Karpas-422 (cell line): Measurements from ENCODE around the gene BAIAP2L1. TPM values are rescaled to one million over a fixed set of nuclear protein-coding genes. Genes with fewer than 3 reads are reported as not detected.
"Not testable (repeated sequence)": the region's sequence is repeated elsewhere in the genome, so short reads cannot be mapped to it uniquely, and the experiment has no call there.

Source experiments
- DNase-seq: peaks from one replicate; pipeline ENCODE4 v3.0.0-alpha.2; 2015
- H2AFZ ChIP-seq: fragments of 200-600 bp; sonication (generic); 2 replicates; pipeline ENCODE4 v1.6.1; 2014; ENCODE audit warnings: antibody characterized with exemption, low read length, mixed read lengths
- H3K27ac ChIP-seq: fragments of 200-600 bp; sonication (generic); 2 replicates; pipeline ENCODE4 v1.5.1; 2014; ENCODE audit warnings: mild to moderate bottlenecking, low read length, moderate library complexity
- H3K27me3 ChIP-seq: fragments of 200-600 bp; sonication (generic); 2 replicates; pipeline ENCODE4 v1.6.1; 2014; ENCODE audit warnings: low read length, mixed read lengths
- H3K36me3 ChIP-seq: fragments of 200-600 bp; sonication (generic); 2 replicates; pipeline ENCODE4 v1.6.1; 2014; ENCODE audit warnings: low read length, mixed read lengths; ENCODE audit not compliant: insufficient read depth
- H3K4me1 ChIP-seq: fragments of 200-600 bp; sonication (generic); 2 replicates; pipeline ENCODE4 v1.6.1; 2014; ENCODE audit warnings: mild to moderate bottlenecking, low read length, mixed read lengths
- H3K4me2 ChIP-seq: fragments of 200-600 bp; sonication (generic); 2 replicates; pipeline ENCODE4 v1.6.1; 2014; ENCODE audit warnings: low read length, low read depth, mild to moderate bottlenecking; ENCODE audit not compliant: poor library complexity, severe bottlenecking
- H3K4me3 ChIP-seq: fragments of 200-600 bp; sonication (generic); 2 replicates; pipeline ENCODE4 v1.5.1; 2014; ENCODE audit warnings: mild to moderate bottlenecking, antibody characterized with exemption, low read length, mixed read lengths
- H3K79me2 ChIP-seq: fragments of 200-600 bp; sonication (generic); 2 replicates; pipeline ENCODE4 v1.6.1; 2014; ENCODE audit warnings: mild to moderate bottlenecking, low read length, mixed read lengths
- H3K9ac ChIP-seq: fragments of 200-600 bp; sonication (generic); 2 replicates; pipeline ENCODE4 v1.6.0; 2014; ENCODE audit warnings: low read length
- H3K9me2 ChIP-seq: fragments of 200-600 bp; sonication (generic), shearing (Covaris generic); replicated peaks from 2 replicates; pipeline ENCODE4 v1.6.0; 2014; ENCODE audit warnings: mild to moderate bottlenecking, low read length, moderate library complexity; ENCODE audit not compliant: insufficient read depth
- H3K9me3 ChIP-seq: fragments of 300-700, 200-600 bp; sonication (generic); 2 replicates; pipeline ENCODE4 v1.6.1; 2014; ENCODE audit warnings: low read length, mixed read lengths
- H4K20me1 ChIP-seq: fragments of 200-600 bp; sonication (generic); 2 replicates; pipeline ENCODE4 v1.6.1; 2014; ENCODE audit warnings: mild to moderate bottlenecking, antibody characterized with exemption, low read length, low read depth; ENCODE audit not compliant: insufficient read depth
- total RNA-seq: library from RNA; depleted of rRNA; stranded (reverse); fragments of >200 nt; shearing (Covaris generic); gene quantifications from 2 replicates; pipeline ENCODE4 v1.2.3, GENCODE V29; 2014; ENCODE audit warnings: low replicate concordance

Gene BAIAP2L1
- total RNA-seq, 1 experiment from 2014 or later: not detected

DNA sequence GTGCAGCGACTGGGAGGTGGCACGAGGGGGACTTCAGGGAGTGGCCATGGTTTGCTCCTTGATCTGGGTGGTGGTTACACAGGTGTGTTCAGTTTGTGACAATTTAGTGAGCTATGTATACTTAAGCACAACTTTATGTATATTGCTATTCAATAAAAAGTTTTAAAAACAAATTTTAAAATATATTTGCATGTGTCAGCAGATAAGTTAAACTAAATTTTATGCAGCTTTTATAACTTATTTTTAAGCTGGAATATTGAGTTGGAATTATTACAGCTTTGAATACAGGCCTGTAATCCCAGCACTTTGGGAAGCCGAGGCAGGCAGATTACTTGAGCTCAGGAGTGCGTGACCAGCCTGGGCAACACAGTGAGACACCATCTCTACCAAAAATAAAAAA lies 5.4 kb downstream of the BAIAP2L1 start:
- Histone ChIP-seq H3K9me2 (no peaks in the 10 kb centered on the region), H3K36me3 (no peaks in the 10 kb centered on the region), H2AFZ (no peak overlapping the region), H3K27me3 (no peaks in the 10 kb centered on the region), H3K4me1 (peaks cover 15% of the 10 kb centered on the region), H3K79me2 (no peaks in the 10 kb centered on the region), H3K27ac (no peak overlapping the region), H3K4me3 (no peak overlapping the region), H3K9me3 (no peaks in the 10 kb centered on the region), H3K9ac (no peak overlapping the region), H4K20me1 (no peaks in the 10 kb centered on the region), H3K4me2 (no peak overlapping the region)
- no peak for DNase-seq

DNA sequence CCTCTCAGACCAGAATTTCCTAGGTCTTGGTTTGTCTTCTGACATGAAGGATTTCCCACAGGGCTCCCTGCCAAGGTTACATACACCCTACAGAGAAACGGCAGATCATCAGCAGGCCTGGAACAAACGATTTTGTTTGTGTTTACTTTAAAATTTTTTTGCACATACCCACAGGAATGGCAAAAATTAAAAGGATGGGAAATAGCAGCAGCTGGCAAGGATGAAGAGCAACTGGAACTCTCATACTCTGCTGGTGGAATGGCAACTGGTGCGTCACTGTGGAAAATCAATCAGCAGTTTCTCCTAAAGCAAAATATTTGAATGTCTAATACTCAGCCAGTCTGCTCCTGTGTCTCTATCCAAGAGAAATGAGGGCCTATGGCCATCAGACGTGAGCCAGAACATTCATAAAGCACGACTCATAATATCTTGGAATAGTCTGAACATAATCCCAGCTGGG lies 6.5 kb downstream of the BAIAP2L1 start:
- Histone ChIP-seq H3K9ac (no peak overlapping the region), H3K36me3 (no peaks in the 10 kb centered on the region), H3K79me2 (no peaks in the 10 kb centered on the region), H3K9me3 (no peaks in the 10 kb centered on the region), H2AFZ (no peak overlapping the region), H3K4me2 (no peak overlapping the region), H3K9me2 (no peaks in the 10 kb centered on the region), H3K4me1 (peaks cover 9% of the 10 kb centered on the region; the same call in 1 of the 2 replicates), H4K20me1 (no peaks in the 10 kb centered on the region), H3K27me3 (no peaks in the 10 kb centered on the region), H3K4me3 (no peak overlapping the region), H3K27ac (no peak overlapping the region)
- DNase-seq: no peak

DNA sequence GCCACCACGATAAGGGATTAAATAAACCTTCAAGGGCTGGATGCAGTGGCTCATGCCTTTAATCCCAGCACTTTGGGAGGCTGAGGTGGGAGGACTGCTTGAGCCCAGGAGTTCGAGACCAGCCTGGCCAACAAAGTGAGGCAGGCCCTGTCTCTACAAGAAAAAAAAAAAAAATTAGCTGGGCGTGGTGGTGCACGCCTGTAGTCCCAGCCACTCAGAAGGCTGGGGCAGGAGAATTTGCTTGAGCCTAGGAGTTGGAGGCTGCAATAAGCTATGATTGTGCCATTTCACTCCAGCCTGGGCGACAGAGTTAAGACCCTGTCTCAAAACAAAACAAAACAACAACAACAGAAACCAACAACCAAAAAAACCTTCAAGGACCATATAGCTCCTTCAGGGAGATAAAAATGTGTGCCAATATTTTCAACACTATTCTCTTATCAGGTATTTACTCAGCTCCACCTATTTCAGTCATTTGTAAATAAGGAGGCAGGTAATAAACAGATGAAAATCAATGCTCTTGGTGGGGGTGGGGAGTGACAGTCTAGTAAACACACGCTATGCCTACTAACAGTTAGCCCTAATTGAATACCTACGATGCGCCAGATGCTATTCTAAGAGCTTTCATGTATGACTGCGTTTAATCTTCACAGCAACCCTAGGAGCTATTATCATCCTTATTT lies 13.2 kb downstream of the BAIAP2L1 start:
- Histone ChIP-seq H3K9me2 (no peaks in the 10 kb centered on the region), H3K4me2 (no peak overlapping the region), H4K20me1 (no peaks in the 10 kb centered on the region), H3K27me3 (no peaks in the 10 kb centered on the region), H3K27ac (no peak overlapping the region), H3K4me1 (no peaks in the 10 kb centered on the region), H3K9me3 (no peaks in the 10 kb centered on the region), H3K9ac (no peak overlapping the region), H2AFZ (no peak overlapping the region), H3K79me2 (no peaks in the 10 kb centered on the region), H3K4me3 (no peak overlapping the region), H3K36me3 (no peaks in the 10 kb centered on the region)
- DNase-seq: no peak

DNA sequence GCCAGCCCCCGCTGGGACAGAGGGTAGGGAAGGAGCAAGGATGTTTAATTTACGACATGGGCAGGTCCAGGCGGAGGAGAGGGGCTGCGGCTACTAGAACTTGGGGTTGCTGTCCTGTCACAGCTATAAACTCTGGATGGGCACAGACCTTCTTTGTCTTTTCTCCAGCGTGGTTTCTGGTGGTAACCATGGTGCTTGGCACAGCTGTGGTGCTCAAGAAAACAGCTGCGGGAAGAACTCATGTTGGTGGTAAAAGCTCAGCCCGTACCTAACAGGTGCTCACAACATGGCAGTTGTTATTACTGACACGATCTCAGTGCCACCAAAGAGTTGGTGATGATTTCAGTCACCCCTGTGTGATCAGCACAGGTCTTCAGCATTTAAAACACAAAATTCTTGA lies 13.8 kb downstream of the BAIAP2L1 start:
- H2AFZ ChIP-seq: no peak overlapping the region
- no peak overlapping the region for H3K9ac ChIP-seq
- H3K27ac ChIP-seq: no peak overlapping the region
- DNase-seq: no peak
- H3K79me2 ChIP-seq: no peaks in the 10 kb centered on the region
- no peaks in the 10 kb centered on the region for H4K20me1 ChIP-seq
- H3K4me3 ChIP-seq: no peak overlapping the region
- H3K36me3 ChIP-seq: no peaks in the 10 kb centered on the region
- H3K9me3 ChIP-seq: no peaks in the 10 kb centered on the region
- no peaks in the 10 kb centered on the region for H3K9me2 ChIP-seq
- no peaks in the 10 kb centered on the region for H3K4me1 ChIP-seq
- H3K27me3 ChIP-seq: no peaks in the 10 kb centered on the region
- no peak overlapping the region for H3K4me2 ChIP-seq

DNA sequence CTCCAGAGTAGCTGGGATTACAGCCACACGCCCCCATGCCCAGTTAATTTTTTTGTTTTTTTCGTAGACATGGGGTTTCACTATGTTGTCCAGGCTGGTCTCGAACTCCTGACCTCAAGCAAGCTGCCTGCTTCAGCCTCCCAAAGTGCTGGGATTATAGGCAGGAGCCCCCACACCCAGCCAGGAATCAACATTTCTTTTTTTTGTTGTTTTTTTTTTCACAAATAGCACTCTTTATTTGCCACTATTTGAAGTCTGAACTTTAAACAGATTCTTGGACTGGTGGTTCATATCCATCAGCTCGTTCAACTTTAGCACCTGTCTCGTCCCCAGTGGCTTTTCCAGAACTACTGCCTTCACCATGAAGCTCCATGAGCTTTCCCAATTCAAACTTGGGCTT lies 15.4 kb downstream of the BAIAP2L1 start:
- not testable (repeated sequence) for DNase-seq, H3K9me3 ChIP-seq, H3K27me3 ChIP-seq, H4K20me1 ChIP-seq, H2AFZ ChIP-seq, H3K4me1 ChIP-seq, H3K4me3 ChIP-seq, H3K9me2 ChIP-seq, H3K36me3 ChIP-seq, H3K79me2 ChIP-seq, H3K27ac ChIP-seq, H3K4me2 ChIP-seq, H3K9ac ChIP-seq

DNA sequence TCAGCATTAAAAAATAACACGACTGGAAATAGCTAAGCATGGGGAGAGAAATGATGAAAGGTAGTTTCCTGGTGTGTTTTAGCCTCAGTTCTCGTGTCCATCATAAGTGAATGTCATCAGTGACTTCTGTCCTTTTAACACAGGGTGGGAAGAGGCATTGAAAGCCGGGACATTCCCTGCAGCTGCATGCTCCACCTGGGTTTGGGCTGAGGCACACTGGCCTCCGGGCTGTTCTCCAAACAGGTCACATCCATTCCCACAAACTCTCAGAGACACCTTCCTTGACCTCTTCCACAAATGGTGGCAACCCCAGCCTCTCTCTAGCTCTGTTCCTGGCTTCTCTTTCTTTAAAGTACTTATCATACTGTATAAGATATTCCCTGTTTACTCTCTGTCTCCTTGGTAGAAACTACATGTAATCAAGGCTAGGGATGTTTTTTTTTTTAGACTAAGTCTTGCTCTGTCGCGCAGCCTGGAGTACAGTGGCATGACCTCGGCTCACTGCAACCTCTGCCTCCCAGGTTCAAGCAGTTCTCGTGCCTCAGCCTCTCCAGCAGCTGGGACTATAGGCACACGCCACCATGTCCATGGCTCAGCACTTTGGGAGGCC lies 22.6 kb downstream of the BAIAP2L1 start:
- no peaks in the 10 kb centered on the region for H3K36me3 ChIP-seq
- H4K20me1 ChIP-seq: no peaks in the 10 kb centered on the region
- H3K79me2 ChIP-seq: no peaks in the 10 kb centered on the region
- no peaks in the 10 kb centered on the region for H3K4me1 ChIP-seq
- H3K4me2 ChIP-seq: no peak overlapping the region
- no peak overlapping the region for H3K9ac ChIP-seq
- no peaks in the 10 kb centered on the region for H3K9me3 ChIP-seq
- no peak overlapping the region for H3K27ac ChIP-seq
- no peaks in the 10 kb centered on the region for H3K27me3 ChIP-seq
- DNase-seq: no peak
- H2AFZ ChIP-seq: no peak overlapping the region
- no peaks in the 10 kb centered on the region for H3K9me2 ChIP-seq
- H3K4me3 ChIP-seq: no peak overlapping the region

DNA sequence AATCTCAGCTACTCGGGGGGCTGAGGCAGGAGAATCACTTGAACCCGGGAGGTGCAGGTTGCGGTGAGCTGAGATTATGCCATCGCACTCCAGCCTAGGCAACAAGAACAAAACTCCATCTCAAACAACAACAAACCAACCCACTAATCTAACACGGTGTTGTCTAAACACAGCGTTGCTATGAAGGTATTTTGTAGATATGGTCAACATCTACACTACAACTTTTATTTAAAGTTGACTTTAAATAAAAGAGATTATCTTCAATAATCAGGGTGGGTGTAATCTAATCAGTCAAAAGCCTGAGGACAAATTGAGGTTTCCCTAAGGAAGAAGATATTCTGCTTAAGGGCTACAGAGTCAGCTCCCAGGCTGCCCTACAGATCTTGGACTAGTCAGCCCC lies 24.2 kb downstream of the BAIAP2L1 start:
- H2AFZ ChIP-seq: no peak overlapping the region
- no peaks in the 10 kb centered on the region for H4K20me1 ChIP-seq
- no peak for DNase-seq
- H3K9me2 ChIP-seq: no peaks in the 10 kb centered on the region
- H3K36me3 ChIP-seq: no peaks in the 10 kb centered on the region
- H3K9ac ChIP-seq: no peak overlapping the region
- H3K4me3 ChIP-seq: no peak overlapping the region
- H3K9me3 ChIP-seq: no peaks in the 10 kb centered on the region
- H3K27ac ChIP-seq: no peak overlapping the region
- no peaks in the 10 kb centered on the region for H3K4me1 ChIP-seq
- H3K79me2 ChIP-seq: no peaks in the 10 kb centered on the region
- H3K27me3 ChIP-seq: no peaks in the 10 kb centered on the region
- H3K4me2 ChIP-seq: no peak overlapping the region

DNA sequence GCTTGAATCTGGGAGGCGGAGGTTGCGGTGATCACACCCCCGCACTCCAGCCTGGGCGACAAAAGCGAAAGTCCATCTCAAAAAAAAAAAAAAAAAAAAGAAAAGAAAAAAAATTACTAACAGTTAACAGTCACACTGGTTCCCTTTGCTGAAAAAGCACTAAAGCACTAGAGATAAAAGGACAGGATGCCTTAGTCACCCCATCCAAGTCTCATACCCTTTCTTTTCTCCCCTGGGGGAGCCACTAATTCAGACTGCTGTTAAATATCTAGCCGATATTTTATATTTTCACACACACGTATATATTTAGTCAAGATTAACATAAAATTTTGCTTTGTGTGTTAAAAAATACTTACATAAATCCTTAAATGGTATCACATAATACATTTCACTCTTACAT lies 25.2 kb downstream of the BAIAP2L1 start:
- DNase-seq: no peak
- no peaks in the 10 kb centered on the region for H3K9me2 ChIP-seq
- no peak overlapping the region for H3K4me3 ChIP-seq
- no peaks in the 10 kb centered on the region for H3K4me1 ChIP-seq
- H2AFZ ChIP-seq: no peak overlapping the region
- H3K27ac ChIP-seq: no peak overlapping the region
- no peaks in the 10 kb centered on the region for H3K79me2 ChIP-seq
- H3K4me2 ChIP-seq: no peak overlapping the region
- no peaks in the 10 kb centered on the region for H3K9me3 ChIP-seq
- no peak overlapping the region for H3K9ac ChIP-seq
- no peaks in the 10 kb centered on the region for H3K27me3 ChIP-seq
- no peaks in the 10 kb centered on the region for H3K36me3 ChIP-seq
- no peaks in the 10 kb centered on the region for H4K20me1 ChIP-seq
